IMR-90 (cell line): ENCODE data around the gene RPTOR. TPM values are rescaled to one million over a fixed set of nuclear protein-coding genes. Genes with fewer than 3 reads are reported as not detected.

Experiments
- ATAC-seq: fragments of 200-7000 bp; cut with Tn5 transposase; 2 replicates; pipeline ENCODE4 v1.9.1; 2020; ENCODE audit warnings: low read depth, mild to moderate bottlenecking, moderate library complexity
- BruUV-seq: library from RNA; stranded (reverse); fragments of 400-500 nt; replicated peaks from 2 replicates; lab custom pipeline; 2021; lab: Mats Ljungman, UMichigan
- CTCF ChIA-PET: fragments of 300-600 bp; formaldehyde crosslinking; extraction: SDS; loops from one replicate; lab custom pipeline; 2021; ENCODE audit warnings: antibody characterized with exemption; lab: Yijun Ruan, JAX
- POLR2A ChIA-PET: fragments of 300-600 bp; sonication (Branson Sonifier 250); formaldehyde crosslinking; loops from one replicate; lab custom pipeline; 2022; ENCODE audit warnings: antibody characterized with exemption; ENCODE audit not compliant: unreplicated experiment; lab: Charles Lee
- DNase-seq: peaks from one replicate; pipeline ENCODE4 v3.0.0; 2013
- H2AFZ ChIP-seq: replicated peaks from 2 replicates; pipeline ENCODE3; 2013; ENCODE audit warnings: low read length, mild to moderate bottlenecking; ENCODE audit not compliant: poor library complexity
- H2AK5ac ChIP-seq: 2 replicates; pipeline ENCODE4 v1.6.1; 2013; ENCODE audit warnings: low read depth, low read length, inconsistent platforms
- H2AK9ac ChIP-seq: replicated peaks from 2 replicates; pipeline ENCODE3; 2013; ENCODE audit warnings: mild to moderate bottlenecking, low read depth, low read length, moderate library complexity; ENCODE audit not compliant: poor library complexity
- H2BK120ac ChIP-seq: 2 replicates; pipeline ENCODE4 v1.6.1; 2013; ENCODE audit warnings: low read depth, low read length, inconsistent platforms
- H2BK15ac ChIP-seq: 3 replicates; pipeline ENCODE4 v1.6.1; 2013; ENCODE audit warnings: low read depth, low read length, inconsistent platforms
- H2BK20ac ChIP-seq: 2 replicates; pipeline ENCODE4 v1.6.1; 2013; ENCODE audit warnings: low read depth, mild to moderate bottlenecking, inconsistent platforms, low read length, moderate library complexity
- H2BK5ac ChIP-seq: 2 replicates; pipeline ENCODE4 v1.6.1; 2013; ENCODE audit warnings: mild to moderate bottlenecking, low read depth, low read length, inconsistent platforms; ENCODE audit not compliant: poor library complexity, severe bottlenecking
- H3K14ac ChIP-seq: replicated peaks from 2 replicates; pipeline ENCODE4 v1.6.1; 2013; ENCODE audit warnings: low read depth, low read length, inconsistent platforms
- H3K18ac ChIP-seq: 2 replicates; pipeline ENCODE4 v1.6.1; 2013; ENCODE audit warnings: low read depth, low read length, control low read depth
- H3K23ac ChIP-seq: 2 replicates; pipeline ENCODE4 v1.6.1; 2013; ENCODE audit warnings: low read depth, low read length, inconsistent platforms
- H3K27ac ChIP-seq: 2 replicates; pipeline ENCODE4 v1.5.1; 2013; ENCODE audit warnings: mild to moderate bottlenecking, control low read depth, low read length; ENCODE audit not compliant: insufficient read depth
- H3K27me3 ChIP-seq: 2 replicates; pipeline ENCODE4 v1.6.1; 2013; ENCODE audit warnings: low read length; ENCODE audit not compliant: control insufficient read depth, insufficient read depth
- H3K36me3 ChIP-seq: 2 replicates; pipeline ENCODE4 v1.6.1; 2013; ENCODE audit warnings: low read length, mixed read lengths; ENCODE audit not compliant: control insufficient read depth, insufficient read depth
- H3K4ac ChIP-seq: 2 replicates; pipeline ENCODE4 v1.6.1; 2013; ENCODE audit warnings: low read depth, low read length, inconsistent platforms
- H3K4me1 ChIP-seq: 2 replicates; pipeline ENCODE4 v1.6.1; 2013; ENCODE audit warnings: low read length, mixed read lengths; ENCODE audit not compliant: control insufficient read depth, insufficient read depth
- H3K4me2 ChIP-seq: 2 replicates; pipeline ENCODE4 v1.6.1; 2013; ENCODE audit warnings: low read depth, mild to moderate bottlenecking, control low read depth, low read length, moderate library complexity
- H3K4me3 ChIP-seq: 2 replicates; pipeline ENCODE4 v1.5.1; 2013; ENCODE audit warnings: low read depth, mild to moderate bottlenecking, control low read depth, low read length, moderate library complexity; ENCODE audit not compliant: insufficient read depth
- H3K56ac ChIP-seq: 2 replicates; pipeline ENCODE4 v1.6.1; 2013; ENCODE audit warnings: low read length, inconsistent platforms; ENCODE audit not compliant: insufficient read depth; ENCODE audit errors: extremely low read depth
- H3K79me1 ChIP-seq, 2 experiments: 2 replicates each; pipeline ENCODE4 v1.6.1; 2013; ENCODE audit warnings: low read length in 2 of 2, inconsistent platforms in 1 of 2, low read depth in 1 of 2
- H3K9ac ChIP-seq: 2 replicates; pipeline ENCODE4 v1.6.1; 2013; ENCODE audit warnings: low read depth, low read length, control low read depth
- H3K9me1 ChIP-seq: 2 replicates; pipeline ENCODE4 v1.6.1; 2013; ENCODE audit warnings: low read length, inconsistent platforms; ENCODE audit not compliant: insufficient read depth
- H3K9me3 ChIP-seq: 2 replicates; pipeline ENCODE4 v1.6.1; 2013; ENCODE audit warnings: low read length; ENCODE audit not compliant: control insufficient read depth, insufficient read depth
- H4K20me1 ChIP-seq: 2 replicates; pipeline ENCODE4 v1.6.1; 2013; ENCODE audit warnings: low read length, inconsistent platforms; ENCODE audit not compliant: insufficient read depth
- H4K5ac ChIP-seq: 2 replicates; pipeline ENCODE4 v1.6.1; 2013; ENCODE audit warnings: mild to moderate bottlenecking, low read depth, low read length, control low read depth
- H4K8ac ChIP-seq, 2 experiments: 2 replicates each; pipeline ENCODE4 v1.6.1; 2013; ENCODE audit warnings: low read depth in 2 of 2, low read length in 2 of 2, control low read depth in 1 of 2, inconsistent platforms in 1 of 2
- H4K91ac ChIP-seq: 2 replicates; pipeline ENCODE4 v1.6.1; 2013; ENCODE audit warnings: low read depth, low read length, inconsistent platforms; ENCODE audit not compliant: insufficient read depth
- BHLHE40 ChIP-seq: fragments of 150-350 bp; IDR thresholded peaks from 2 replicates; pipeline ENCODE4 v1.6.1; 2016; ENCODE audit warnings: mild to moderate bottlenecking, low read depth, low read length
- CEBPB ChIP-seq: IDR thresholded peaks from 2 replicates; pipeline ENCODE4 v1.6.1; 2012; ENCODE audit warnings: low read depth, low read length, improper control_type of control experiment
- MAFK ChIP-seq: IDR thresholded peaks from 2 replicates; pipeline ENCODE4 v1.6.1; 2012; ENCODE audit warnings: low read depth, low read length, improper control_type of control experiment
- MAZ ChIP-seq: IDR thresholded peaks from 2 replicates; pipeline ENCODE4 v1.6.1; 2012; ENCODE audit warnings: low read depth, mild to moderate bottlenecking, low read length, improper control_type of control experiment, moderate library complexity, borderline replicate concordance
- MXI1 ChIP-seq: IDR thresholded peaks from 2 replicates; pipeline ENCODE4 v1.6.1; 2012; ENCODE audit warnings: low read depth, mild to moderate bottlenecking, low read length, moderate library complexity, borderline replicate concordance
- NFE2L2 ChIP-seq: fragments of 150-350 bp; IDR thresholded peaks from 2 replicates; pipeline ENCODE4 v1.6.1; 2016; ENCODE audit warnings: low read depth, mild to moderate bottlenecking, low read length
- POLR2A ChIP-seq: IDR thresholded peaks from 2 replicates; pipeline ENCODE4 v1.6.1; 2012; ENCODE audit warnings: mild to moderate bottlenecking, low read depth, low read length
- RCOR1 ChIP-seq: IDR thresholded peaks from 2 replicates; pipeline ENCODE4 v1.6.1; 2012; ENCODE audit warnings: mild to moderate bottlenecking, low read length, improper control_type of control experiment; ENCODE audit not compliant: insufficient replicate concordance
- RFX5 ChIP-seq: IDR thresholded peaks from 2 replicates; pipeline ENCODE4 v1.8.0; 2012; ENCODE audit warnings: low read depth, mild to moderate bottlenecking, low read length, moderate library complexity
- SMC3 ChIP-seq: fragments of 150-350 bp; IDR thresholded peaks from 2 replicates; pipeline ENCODE4 v1.6.1; 2016; ENCODE audit warnings: low read depth, mild to moderate bottlenecking, antibody characterized with exemption, low read length, moderate library complexity
- WGBS, 2 experiments: methylation state at CpG; one replicate each; pipeline versions ENCODE4 v1.1.5 to v1.1.7; 2013; ENCODE audit warnings: missing lambda C conversion rate in 2 of 2; ENCODE audit not compliant: insufficient read length in 1 of 2; ENCODE audit errors: extremely low coverage in 2 of 2; 5-methylcytosine and 5-hydroxymethylcytosine counted together
- dilution Hi-C: fragments of 300-500 bp; cut with HindIII; formaldehyde crosslinking; loops from one replicate; pipeline ENCODE4 v1.14.3; 2018; ENCODE audit warnings: low sequenced_read_pairs; ENCODE audit not compliant: unreplicated experiment
- in situ Hi-C: fragments of 300-500 bp; cut with MboI; formaldehyde crosslinking; loops from 3 replicates; pipeline ENCODE4 v1.14.3; 2019; ENCODE audit warnings: low sequenced_read_pairs, inconsistent platforms, mixed read lengths
- intact Hi-C: fragments of 100-400 bp; cut with micrococcal nuclease; formaldehyde crosslinking; loops from 2 replicates; pipeline ENCODE4 v1.10.0; 2022
- polyA plus RNA-seq, 3 experiments: library from polyadenylated mRNA; depleted of rRNA; stranded (reverse); fragments of >200 nt; gene quantifications; 2 replicates each; pipeline ENCODE4 v1.2.3, GENCODE V29; 2012; ENCODE audit warnings: low replicate concordance in 1 of 3
- total RNA-seq: library from RNA; depleted of rRNA; stranded (reverse); fragments of >200 nt; gene quantifications from 2 replicates; pipeline ENCODE4 v1.2.3, GENCODE V29; 2012
- TF ChIP-seq, protein P1 (sequence below): fragments of 150-350 bp; IDR thresholded peaks from 2 replicates; pipeline ENCODE4 v1.6.1; 2016; ENCODE audit warnings: low read depth, mild to moderate bottlenecking, low read length, moderate library complexity, borderline replicate concordance

The RPTOR gene
- total and polyA plus RNA-seq, 2 of the 4 experiments (the other 2 are of a cell fraction), result 10.8 to 14.7 TPM

DNA sequence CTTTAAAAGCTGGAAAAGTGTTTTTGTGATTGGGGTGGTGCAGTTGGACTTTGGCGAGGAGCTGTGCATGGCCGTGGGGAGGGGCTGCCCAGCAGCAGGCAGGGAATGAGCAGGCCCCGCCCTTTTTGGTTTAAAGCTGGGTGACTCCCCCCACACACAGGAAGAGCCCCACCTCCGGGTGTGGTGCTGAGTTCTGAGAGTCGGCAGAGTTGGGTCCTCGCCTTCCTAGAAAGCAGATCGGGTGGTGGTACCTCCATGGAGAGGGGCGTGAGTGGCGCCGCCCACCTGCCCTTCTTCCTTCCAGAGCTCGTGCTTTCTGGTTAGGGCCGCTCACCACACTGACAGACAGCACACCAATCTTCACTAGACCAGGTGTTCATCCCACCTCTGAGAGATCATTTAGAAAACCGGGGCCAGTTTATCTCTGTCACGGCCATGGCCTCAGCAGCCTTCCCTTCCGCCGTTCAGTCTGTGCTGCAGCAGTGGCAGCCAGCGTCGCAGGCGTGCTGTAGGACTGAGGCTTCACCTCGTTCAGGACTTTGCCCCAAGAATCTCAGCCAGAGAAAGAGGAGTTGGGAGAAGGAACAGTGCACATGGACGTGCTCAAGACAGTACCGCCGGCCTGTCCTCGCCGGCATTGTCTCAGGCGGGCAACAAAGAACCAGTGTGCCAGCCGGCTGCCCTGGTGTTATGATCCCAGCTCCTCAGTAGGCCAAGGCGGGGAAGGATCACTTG is 303.0 kb downstream of the RPTOR start:
- no peak overlapping the region for H3K4me2 ChIP-seq
- CTCF ChIA-PET, result no interaction called here
- H3K9me3 ChIP-seq, result no peaks in the 10 kb centered on the region
- H4K20me1 ChIP-seq, result no peaks in the 10 kb centered on the region
- peaks cover 3 to 12% of the 10 kb centered on the region in 2 experiments; a peak in 3 of 4 replicates for H3K79me1 ChIP-seq
- H2BK5ac ChIP-seq, result no peak overlapping the region
- POLR2A ChIA-PET, result no interaction called here
- 94% methylated on average over 10 of the region's 28 CpGs; no CpG with 5 or more reads in 1 of the 2 experiments for WGBS, 2 experiments
- H3K23ac ChIP-seq, result no peak overlapping the region
- H2BK120ac ChIP-seq, result no peak overlapping the region; the same call in 1 of the 2 replicates
- DNase-seq (no peak), ATAC-seq (no peak)
- H2AK9ac ChIP-seq, result no peak overlapping the region
- H2BK15ac ChIP-seq, result no peak overlapping the region
- BruUV-seq, result no TSS peak
- H3K4ac ChIP-seq, result no peak overlapping the region
- H3K9ac ChIP-seq, result no peak overlapping the region
- peaks cover 13% of the 10 kb centered on the region for H3K9me1 ChIP-seq
- dilution Hi-C loops, result no loop called here
- H3K27me3 ChIP-seq, result no peaks in the 10 kb centered on the region
- no peak overlapping the region for H2AFZ ChIP-seq
- no peak overlapping the region for H3K18ac ChIP-seq
- in situ Hi-C loops, result no loop called here
- no peak overlapping the region for H3K27ac ChIP-seq
- H3K56ac ChIP-seq, result no peak overlapping the region
- intact Hi-C loops, result no loop called here
- no peak overlapping the region for H4K8ac ChIP-seq
- 0 out of 2 replicates have a peak overlapping the region, but pooled peaks have one; percentile 29 for H3K14ac ChIP-seq
- no peak overlapping the region for H2BK20ac ChIP-seq
- peak overlapping the region; percentile 48; the same call in 1 of the 2 replicates for H2AK5ac ChIP-seq
- no peak overlapping the region for H4K5ac ChIP-seq
- H3K4me3 ChIP-seq, result no peak overlapping the region
- H4K91ac ChIP-seq, result no peak overlapping the region
- H3K4me1 ChIP-seq, result peaks cover 2% of the 10 kb centered on the region; the same call in 1 of the 2 replicates
- peaks cover 21% of the 10 kb centered on the region for H3K36me3 ChIP-seq
- no peak for TF ChIP-seq CEBPB
- TF ChIP-seq BHLHE40, result no peak
- TF ChIP-seq SMC3, result no peak
- no peak for TF ChIP-seq NFE2L2
- no peak for TF ChIP-seq MAZ
- no peak for TF ChIP-seq MXI1
- TF ChIP-seq, protein P1, sequence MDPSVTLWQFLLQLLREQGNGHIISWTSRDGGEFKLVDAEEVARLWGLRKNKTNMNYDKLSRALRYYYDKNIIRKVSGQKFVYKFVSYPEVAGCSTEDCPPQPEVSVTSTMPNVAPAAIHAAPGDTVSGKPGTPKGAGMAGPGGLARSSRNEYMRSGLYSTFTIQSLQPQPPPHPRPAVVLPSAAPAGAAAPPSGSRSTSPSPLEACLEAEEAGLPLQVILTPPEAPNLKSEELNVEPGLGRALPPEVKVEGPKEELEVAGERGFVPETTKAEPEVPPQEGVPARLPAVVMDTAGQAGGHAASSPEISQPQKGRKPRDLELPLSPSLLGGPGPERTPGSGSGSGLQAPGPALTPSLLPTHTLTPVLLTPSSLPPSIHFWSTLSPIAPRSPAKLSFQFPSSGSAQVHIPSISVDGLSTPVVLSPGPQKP, result no peak
- no peak for TF ChIP-seq POLR2A
- TF ChIP-seq RFX5, result no peak
- no peak for TF ChIP-seq MAFK
- no peak for TF ChIP-seq RCOR1
